Loucy (cell line): Measurements from ENCODE around the gene CAPN9.

ENCODE experiments used
- H2AFZ ChIP-seq: fragments of 200-600 bp; sonication (generic); 2 replicates; pipeline ENCODE4 v1.6.0; 2016; ENCODE audit warnings: antibody characterized with exemption, mild to moderate bottlenecking, low read length, moderate library complexity
- H3F3A ChIP-seq: fragments of 200-600 bp; 2 replicates; pipeline ENCODE4 v1.6.0; 2016; ENCODE audit warnings: antibody characterized with exemption, low read depth, mild to moderate bottlenecking
- H3K27me3 ChIP-seq: fragments of 200-600 bp; sonication (generic); 2 replicates; pipeline ENCODE4 v1.6.1; 2014; ENCODE audit warnings: low read length, mild to moderate bottlenecking; ENCODE audit not compliant: insufficient read depth, poor library complexity, severe bottlenecking
- H3K36me3 ChIP-seq: fragments of 200-600 bp; sonication (generic); 2 replicates; pipeline ENCODE4 v1.6.1; 2016; ENCODE audit warnings: low read length; ENCODE audit not compliant: insufficient read depth
- H3K4me1 ChIP-seq: fragments of 200-600 bp; sonication (generic); 2 replicates; pipeline ENCODE4 v1.5.1; 2014; ENCODE audit warnings: low read length, mild to moderate bottlenecking; ENCODE audit not compliant: insufficient read depth, poor library complexity, severe bottlenecking
- H3K4me2 ChIP-seq: fragments of 200-600 bp; sonication (generic); 2 replicates; pipeline ENCODE4 v1.6.0; 2014; ENCODE audit warnings: antibody characterized with exemption, low read length, low read depth, mild to moderate bottlenecking; ENCODE audit not compliant: poor library complexity, severe bottlenecking
- H3K4me3 ChIP-seq: fragments of 200-600 bp; sonication (generic); 2 replicates; pipeline ENCODE4 v1.5.1; 2014; ENCODE audit warnings: low read length, mild to moderate bottlenecking, mixed read lengths; ENCODE audit not compliant: poor library complexity, severe bottlenecking
- H3K79me2 ChIP-seq: fragments of 200-600 bp; sonication (generic); 2 replicates; pipeline ENCODE4 v1.6.1; 2014; ENCODE audit warnings: low read length; ENCODE audit not compliant: insufficient read depth
- H3K9ac ChIP-seq: fragments of 200-600 bp; sonication (generic); 2 replicates; pipeline ENCODE4 v1.6.0; 2014; ENCODE audit warnings: mild to moderate bottlenecking, low read depth, low read length, moderate library complexity; ENCODE audit not compliant: poor library complexity, severe bottlenecking
- H3K9me2 ChIP-seq: fragments of 200-600 bp; sonication (generic); replicated peaks from 2 replicates; pipeline ENCODE4 v1.6.1; 2016; ENCODE audit warnings: low read depth, low read length, mixed read lengths
- H3K9me3 ChIP-seq: fragments of 200-600 bp; sonication (generic); 2 replicates; pipeline ENCODE4 v1.6.1; 2014; ENCODE audit warnings: mild to moderate bottlenecking, antibody characterized with exemption, low read length, low read depth; ENCODE audit not compliant: insufficient read depth
- H4K20me1 ChIP-seq: fragments of 200-600 bp; sonication (generic); 2 replicates; pipeline ENCODE4 v1.6.0; 2014; ENCODE audit warnings: antibody characterized with exemption, low read length, mild to moderate bottlenecking; ENCODE audit not compliant: insufficient read depth, poor library complexity, severe bottlenecking
- EZH2phosphoT487 ChIP-seq: fragments of 200-600 bp; IDR thresholded peaks from 2 replicates; pipeline ENCODE4 v1.6.1; 2018; ENCODE audit warnings: antibody characterized with exemption, mild to moderate bottlenecking, moderate library complexity, borderline replicate concordance
- TF ChIP-seq, protein P1 (sequence below): fragments of 200-600 bp; sonication (generic); conservative IDR thresholded peaks from 2 replicates; pipeline ENCODE4 v1.5.1; 2014; ENCODE audit warnings: mild to moderate bottlenecking, antibody characterized with exemption, low read length

CAPN9 gene

DNA sequence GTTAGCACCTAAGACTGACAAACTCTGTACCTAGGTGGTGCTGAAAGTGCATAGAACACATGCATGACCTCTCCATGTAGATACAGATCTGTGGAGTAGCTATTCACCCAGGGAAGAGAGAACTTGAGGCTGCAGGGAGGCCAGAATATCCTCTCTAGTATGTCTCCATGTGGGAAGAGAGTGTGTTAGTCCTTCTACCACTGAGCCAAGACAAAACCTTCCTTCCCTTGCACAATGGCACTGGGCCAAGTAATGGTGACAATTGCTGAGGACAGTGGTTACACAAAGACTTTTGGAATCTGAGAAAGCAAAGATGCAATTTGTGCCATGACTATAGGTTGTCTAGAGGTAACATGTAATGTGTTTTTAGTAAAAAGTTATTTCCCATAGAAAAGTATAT lies 68.8 kb downstream of the CAPN9 start:
- no peaks in the 10 kb centered on the region for H4K20me1 ChIP-seq
- no peak overlapping the region for H2AFZ ChIP-seq
- no peak overlapping the region for H3K9ac ChIP-seq
- H3K27me3 ChIP-seq, result no peaks in the 10 kb centered on the region
- H3K4me1 ChIP-seq, result no peaks in the 10 kb centered on the region
- no peaks in the 10 kb centered on the region for H3K9me2 ChIP-seq
- H3K4me3 ChIP-seq, result no peak overlapping the region
- H3K9me3 ChIP-seq, result no peaks in the 10 kb centered on the region
- TF ChIP-seq, protein P1, sequence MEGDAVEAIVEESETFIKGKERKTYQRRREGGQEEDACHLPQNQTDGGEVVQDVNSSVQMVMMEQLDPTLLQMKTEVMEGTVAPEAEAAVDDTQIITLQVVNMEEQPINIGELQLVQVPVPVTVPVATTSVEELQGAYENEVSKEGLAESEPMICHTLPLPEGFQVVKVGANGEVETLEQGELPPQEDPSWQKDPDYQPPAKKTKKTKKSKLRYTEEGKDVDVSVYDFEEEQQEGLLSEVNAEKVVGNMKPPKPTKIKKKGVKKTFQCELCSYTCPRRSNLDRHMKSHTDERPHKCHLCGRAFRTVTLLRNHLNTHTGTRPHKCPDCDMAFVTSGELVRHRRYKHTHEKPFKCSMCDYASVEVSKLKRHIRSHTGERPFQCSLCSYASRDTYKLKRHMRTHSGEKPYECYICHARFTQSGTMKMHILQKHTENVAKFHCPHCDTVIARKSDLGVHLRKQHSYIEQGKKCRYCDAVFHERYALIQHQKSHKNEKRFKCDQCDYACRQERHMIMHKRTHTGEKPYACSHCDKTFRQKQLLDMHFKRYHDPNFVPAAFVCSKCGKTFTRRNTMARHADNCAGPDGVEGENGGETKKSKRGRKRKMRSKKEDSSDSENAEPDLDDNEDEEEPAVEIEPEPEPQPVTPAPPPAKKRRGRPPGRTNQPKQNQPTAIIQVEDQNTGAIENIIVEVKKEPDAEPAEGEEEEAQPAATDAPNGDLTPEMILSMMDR, result no peak
- TF ChIP-seq EZH2phosphoT487, result no peak
- H3K79me2 ChIP-seq, result no peaks in the 10 kb centered on the region
- H3K36me3 ChIP-seq, result no peaks in the 10 kb centered on the region
- no peaks in the 10 kb centered on the region for H3F3A ChIP-seq
- H3K4me2 ChIP-seq, result no peak overlapping the region

DNA sequence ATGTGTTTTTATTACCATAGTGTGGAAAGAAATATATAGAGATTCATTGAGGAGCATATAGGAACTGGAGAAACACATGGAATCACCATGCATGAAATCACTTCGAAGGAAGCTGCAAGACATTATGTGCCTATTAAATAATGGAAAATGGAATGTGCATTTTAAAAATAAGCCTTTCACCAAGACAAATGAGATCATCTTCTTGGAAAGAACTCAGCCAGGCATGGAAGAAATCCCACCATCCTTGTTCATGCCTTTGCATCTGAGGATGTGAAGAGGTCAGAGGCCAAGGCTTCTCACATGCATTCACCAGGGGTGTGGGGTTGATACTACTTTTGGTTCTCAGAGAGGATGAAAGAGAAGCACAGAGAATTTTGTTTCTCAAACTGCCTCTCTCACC lies 71.2 kb downstream of the CAPN9 start:
- Histone ChIP-seq H2AFZ (no peak overlapping the region), H3K27me3 (no peaks in the 10 kb centered on the region), H4K20me1 (no peaks in the 10 kb centered on the region), H3K9me2 (no peaks in the 10 kb centered on the region), H3K79me2 (no peaks in the 10 kb centered on the region), H3F3A (no peaks in the 10 kb centered on the region), H3K4me1 (no peaks in the 10 kb centered on the region), H3K4me2 (no peak overlapping the region), H3K9me3 (no peaks in the 10 kb centered on the region), H3K36me3 (no peaks in the 10 kb centered on the region), H3K9ac (no peak overlapping the region), H3K4me3 (no peak overlapping the region)
- TF ChIP-seq, protein P1, result no peak
- TF ChIP-seq EZH2phosphoT487, result no peak

DNA sequence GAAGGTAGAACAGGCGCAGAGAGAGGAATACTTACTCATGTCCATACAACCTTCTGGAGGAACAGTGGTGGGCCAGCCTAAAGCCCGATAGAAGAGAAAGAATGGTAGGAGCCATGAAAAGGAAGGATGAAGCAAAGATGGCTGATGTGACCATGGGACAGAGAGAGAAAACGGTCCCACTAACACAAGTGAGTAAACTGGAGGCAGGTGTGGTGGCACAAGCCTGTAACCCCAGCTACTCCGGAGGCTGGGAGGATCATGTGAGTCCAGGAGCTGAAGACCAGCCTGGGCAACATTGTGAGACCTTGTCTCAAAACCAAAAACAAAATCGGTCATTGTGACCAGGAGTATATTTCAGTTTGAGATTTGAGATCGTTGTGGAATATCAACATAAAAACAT lies 71.7 kb downstream of the CAPN9 start:
- TF ChIP-seq EZH2phosphoT487, result no peak
- TF ChIP-seq, protein P1, result no peak
- H3K36me3 ChIP-seq, result no peaks in the 10 kb centered on the region
- no peaks in the 10 kb centered on the region for H3K9me2 ChIP-seq
- H3F3A ChIP-seq, result no peaks in the 10 kb centered on the region
- H3K4me1 ChIP-seq, result no peaks in the 10 kb centered on the region
- H3K27me3 ChIP-seq, result no peaks in the 10 kb centered on the region
- no peaks in the 10 kb centered on the region for H4K20me1 ChIP-seq
- no peak overlapping the region for H3K9ac ChIP-seq
- no peaks in the 10 kb centered on the region for H3K79me2 ChIP-seq
- no peak overlapping the region for H3K4me3 ChIP-seq
- no peak overlapping the region for H3K4me2 ChIP-seq
- no peaks in the 10 kb centered on the region for H3K9me3 ChIP-seq
- H2AFZ ChIP-seq, result no peak overlapping the region
